ENCODE data around the gene SCNN1B.
"Not testable (repeated sequence)": the region's sequence is repeated elsewhere in the genome, so short reads cannot be mapped to it uniquely, and the experiment has no call there.

SCNN1B gene

GRCh38 chr16:23362460-23363317 lies 60.6 kb downstream of the SCNN1B start:
- TF ChIP-seq, protein P1, sequence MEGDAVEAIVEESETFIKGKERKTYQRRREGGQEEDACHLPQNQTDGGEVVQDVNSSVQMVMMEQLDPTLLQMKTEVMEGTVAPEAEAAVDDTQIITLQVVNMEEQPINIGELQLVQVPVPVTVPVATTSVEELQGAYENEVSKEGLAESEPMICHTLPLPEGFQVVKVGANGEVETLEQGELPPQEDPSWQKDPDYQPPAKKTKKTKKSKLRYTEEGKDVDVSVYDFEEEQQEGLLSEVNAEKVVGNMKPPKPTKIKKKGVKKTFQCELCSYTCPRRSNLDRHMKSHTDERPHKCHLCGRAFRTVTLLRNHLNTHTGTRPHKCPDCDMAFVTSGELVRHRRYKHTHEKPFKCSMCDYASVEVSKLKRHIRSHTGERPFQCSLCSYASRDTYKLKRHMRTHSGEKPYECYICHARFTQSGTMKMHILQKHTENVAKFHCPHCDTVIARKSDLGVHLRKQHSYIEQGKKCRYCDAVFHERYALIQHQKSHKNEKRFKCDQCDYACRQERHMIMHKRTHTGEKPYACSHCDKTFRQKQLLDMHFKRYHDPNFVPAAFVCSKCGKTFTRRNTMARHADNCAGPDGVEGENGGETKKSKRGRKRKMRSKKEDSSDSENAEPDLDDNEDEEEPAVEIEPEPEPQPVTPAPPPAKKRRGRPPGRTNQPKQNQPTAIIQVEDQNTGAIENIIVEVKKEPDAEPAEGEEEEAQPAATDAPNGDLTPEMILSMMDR (IDR thresholded peaks at IDR 0.05; ENCODE audit: unreplicated experiment in 3 of 3), result no peak
- Mint-ChIP-seq H3K36me3 (ENCODE audit: low read depth) (no peaks in the 10 kb centered on the region), H3K27ac (no peak overlapping the region), H3K4me3 (no peak overlapping the region), H3K4me1 (no peaks in the 10 kb centered on the region), H3K27me3 (ENCODE audit: low read depth) (no peaks in the 10 kb centered on the region), H3K9me3 (no peaks in the 10 kb centered on the region)

- H3K9me3 Mint-ChIP-seq, result no peaks in the 10 kb centered on the region
- no peaks in the 10 kb centered on the region for H3K36me3 Mint-ChIP-seq (ENCODE audit: low read depth)
- peaks cover 12% of the 10 kb centered on the region for H3K27me3 Mint-ChIP-seq (ENCODE audit: low read depth)
- H3K27ac Mint-ChIP-seq, result no peak overlapping the region
- H3K4me3 Mint-ChIP-seq, result no peak overlapping the region
- H3K4me1 Mint-ChIP-seq, result no peaks in the 10 kb centered on the region
- TF ChIP-seq, protein P1 (IDR thresholded peaks at IDR 0.05; ENCODE audit: unreplicated experiment in 3 of 3), result no peak
Measured at GRCh38 chr16:23365602-23366240, 63.6 kb downstream of the SCNN1B start.

DNA sequence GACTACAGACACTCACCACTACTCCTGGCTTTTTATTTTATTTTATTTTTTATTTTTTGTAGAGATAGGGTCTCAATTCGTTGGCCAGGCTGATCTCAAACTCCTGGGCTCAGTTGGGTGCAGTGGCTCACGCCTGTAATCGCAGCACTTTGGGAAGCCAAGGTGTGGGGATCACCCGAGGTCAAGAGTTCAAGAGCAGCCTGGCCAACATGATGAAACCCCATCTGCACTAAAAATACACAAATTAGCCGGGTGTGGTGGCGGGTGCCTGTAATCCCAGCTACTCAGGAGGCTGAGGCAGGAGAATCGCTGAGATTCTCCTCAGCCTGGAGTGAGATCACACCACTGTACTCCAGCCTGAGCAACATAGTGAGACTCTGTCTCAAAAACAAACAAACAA lies 64.2 kb downstream of the SCNN1B start:
- H3K4me3 Mint-ChIP-seq; H3K4me1 Mint-ChIP-seq; H3K36me3 Mint-ChIP-seq (ENCODE audit: low read depth); H3K9me3 Mint-ChIP-seq; H3K27ac Mint-ChIP-seq: not testable (repeated sequence)
- peaks cover 13% of the 10 kb centered on the region for H3K27me3 Mint-ChIP-seq (ENCODE audit: low read depth)

DNA sequence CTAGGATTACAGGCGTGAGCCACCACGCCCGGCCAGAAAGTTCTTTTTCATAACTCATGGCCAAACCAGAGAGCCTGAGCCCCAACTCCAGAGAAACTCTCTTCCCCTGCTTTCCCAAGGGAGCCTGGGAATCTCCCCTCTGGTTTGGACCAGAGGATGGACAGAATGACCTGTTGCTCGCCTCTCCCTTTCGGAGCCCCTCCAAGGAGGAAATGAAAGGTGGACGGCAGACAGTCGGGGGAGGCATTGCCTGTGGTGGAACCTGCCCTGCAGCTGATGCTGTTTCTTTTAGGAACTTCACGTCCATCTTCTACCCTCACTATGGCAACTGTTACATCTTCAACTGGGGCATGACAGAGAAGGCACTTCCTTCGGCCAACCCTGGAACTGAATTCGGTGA lies 65.5 kb downstream of the SCNN1B start:
- Mint-ChIP-seq H3K36me3 (ENCODE audit: low read depth) (no peaks in the 10 kb centered on the region), H3K27ac (no peak overlapping the region), H3K4me3 (no peak overlapping the region), H3K27me3 (ENCODE audit: low read depth) (peaks cover 13% of the 10 kb centered on the region), H3K9me3 (no peaks in the 10 kb centered on the region), H3K4me1 (no peaks in the 10 kb centered on the region)
- TF ChIP-seq, protein P1 (IDR thresholded peaks at IDR 0.05; ENCODE audit: unreplicated experiment in 3 of 3), result no peak

DNA sequence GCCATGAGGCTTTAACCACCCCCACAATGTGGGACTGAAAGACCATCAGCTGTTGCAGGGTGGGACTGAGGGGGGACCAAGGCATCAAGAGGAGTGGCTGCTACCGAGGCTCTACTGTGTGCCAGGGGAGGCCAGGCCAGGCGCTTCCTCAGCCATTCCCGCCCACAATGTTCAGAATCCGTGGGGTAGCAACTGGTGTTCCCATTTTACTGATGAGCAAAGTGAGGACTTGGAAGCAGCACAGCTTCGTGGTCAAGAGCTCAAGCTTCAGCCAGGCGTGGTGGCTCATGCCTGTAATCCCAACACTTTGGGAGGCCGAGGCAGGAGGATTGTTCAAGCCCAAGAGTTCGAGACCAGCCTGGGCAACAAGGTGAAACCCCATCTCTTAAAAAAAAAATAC lies 65.9 kb downstream of the SCNN1B start:
- Mint-ChIP-seq H3K36me3 (ENCODE audit: low read depth) (no peaks in the 10 kb centered on the region), H3K27me3 (ENCODE audit: low read depth) (peaks cover 13% of the 10 kb centered on the region), H3K27ac (no peak overlapping the region), H3K4me3 (no peak overlapping the region), H3K9me3 (no peaks in the 10 kb centered on the region), H3K4me1 (no peaks in the 10 kb centered on the region)
- TF ChIP-seq, protein P1 (IDR thresholded peaks at IDR 0.05; ENCODE audit: unreplicated experiment in 3 of 3), result no peak

DNA sequence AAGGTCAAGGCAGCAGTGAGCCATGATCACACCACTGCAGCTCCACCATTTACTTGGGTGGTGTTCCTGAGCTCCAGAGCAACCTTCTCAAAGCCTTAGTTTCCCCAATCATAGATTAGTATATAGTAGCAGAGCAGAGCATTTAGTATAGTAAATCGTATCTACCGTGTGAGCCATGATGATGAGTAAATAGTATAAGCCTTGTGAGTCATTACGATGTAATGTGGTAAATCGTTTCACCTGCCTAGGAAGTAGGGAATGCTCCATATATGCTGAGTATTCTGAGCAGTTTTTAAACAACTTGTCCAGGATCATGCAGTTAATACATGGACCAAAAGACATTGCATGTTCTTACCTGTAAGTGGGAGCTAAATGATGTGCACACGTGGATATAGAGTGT lies 66.4 kb downstream of the SCNN1B start:
- no peak overlapping the region for H3K4me3 Mint-ChIP-seq
- no peaks in the 10 kb centered on the region for H3K36me3 Mint-ChIP-seq (ENCODE audit: low read depth)
- no peak overlapping the region for H3K27ac Mint-ChIP-seq
- peaks cover 13% of the 10 kb centered on the region for H3K27me3 Mint-ChIP-seq (ENCODE audit: low read depth)
- TF ChIP-seq, protein P1 (IDR thresholded peaks at IDR 0.05; ENCODE audit: unreplicated experiment in 3 of 3), result no peak
- no peaks in the 10 kb centered on the region for H3K4me1 Mint-ChIP-seq
- H3K9me3 Mint-ChIP-seq, result no peaks in the 10 kb centered on the region
